ENCODE data around the gene NDUFV3. TPM values are rescaled to one million over a fixed set of nuclear protein-coding genes. Genes with fewer than 3 reads are reported as not detected.

Gene NDUFV3
- total and polyA plus RNA-seq, 2 of the 13 experiments (the other 11 are each of a cell fraction or from before 2014, with no cell fraction given): 14.2 to 29.6 TPM

DNA sequence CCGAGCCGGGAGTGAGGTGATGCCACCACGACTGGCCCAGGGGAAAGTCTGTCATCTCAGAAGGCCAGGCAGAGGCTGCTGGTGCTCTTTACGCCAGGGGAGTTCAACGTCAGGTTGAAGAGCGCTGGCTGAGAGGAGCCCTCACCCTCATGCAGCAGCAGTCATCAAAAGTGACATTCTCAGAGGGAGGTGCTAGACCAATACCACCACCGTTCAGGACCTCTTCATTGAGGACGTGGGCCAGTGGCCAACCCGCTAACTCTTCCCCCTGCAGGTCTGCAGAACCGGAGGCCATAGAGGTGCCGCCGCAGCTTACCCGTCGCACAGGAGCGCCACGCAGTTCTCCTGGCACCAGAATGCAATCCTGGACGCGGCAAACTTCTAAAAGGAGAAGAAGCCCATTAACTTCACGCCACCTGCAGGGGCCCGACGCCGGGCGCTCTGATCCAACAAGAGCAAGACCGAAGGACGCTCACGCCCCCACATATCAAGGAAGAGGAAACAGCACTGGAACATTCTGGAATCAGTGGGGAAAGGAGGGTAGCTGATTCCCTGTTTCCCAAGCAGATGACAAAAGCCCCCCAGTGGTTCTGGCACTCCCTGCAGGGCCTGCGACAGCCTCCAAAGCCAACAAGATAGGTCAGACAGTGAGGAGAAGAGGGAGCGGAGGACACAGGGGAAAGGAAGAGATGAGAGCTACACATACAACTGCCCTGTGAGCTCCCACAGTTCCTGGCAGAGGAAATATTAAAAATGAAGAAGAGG is 38.7 kb upstream of the NDUFV3 start:
- H3K9me3 ChIP-seq (ENCODE audit: low read length): no peaks in the 10 kb centered on the region
- WGBS (ENCODE audit: low lambda C conversion rate): 99% methylated on average over 22 of the region's 28 CpGs
- no peak for ATAC-seq
- H3K4me2 ChIP-seq (ENCODE audit: low read depth, low read length): no peak overlapping the region
- intact Hi-C loops (cut with micrococcal nuclease; ENCODE audit: unreplicated experiment): no loop called here
- no peak overlapping the region for H3K9ac ChIP-seq (ENCODE audit: insufficient read depth, low read depth, low read length)
- H3K36me3 ChIP-seq (replicated peaks in 1 of 2; ENCODE audit: control insufficient read depth in 1 of 2, insufficient read depth in 2 of 2, low read length in 2 of 2): peaks cover 46 to 94% of the 10 kb centered on the region in 2 experiments
- no peak for DNase-seq (ENCODE audit: low spot score)
- H3K27me3 ChIP-seq (ENCODE audit: control insufficient read depth in 1 of 2, insufficient read depth in 2 of 2, low read length in 2 of 2): no peaks in the 10 kb centered on the region; a peak in 1 of 5 replicates
- H3K4me1 ChIP-seq (ENCODE audit: insufficient read depth, low read length): no peaks in the 10 kb centered on the region
- BruUV-seq (replicated peaks): no TSS peak
- FAIRE-seq: no peak
- ChIA-PET POLR2A (no interaction called here), CTCF (ENCODE audit: low intra/inter-chr PET ratio, low total read pairs) (no interaction called here)
- H3K27ac ChIP-seq (ENCODE audit: extremely low read length, insufficient read depth, low read length): no peak overlapping the region
- in situ Hi-C loops (cut with HindIII; ENCODE audit: extremely low pct_ligation_motif_present, low pct_unique_long_range_greater_than_20kb): no loop called here
- no peak overlapping the region for H2AFZ ChIP-seq (ENCODE audit: low read length)
- H4K20me1 ChIP-seq (ENCODE audit: insufficient read depth, low read length): no peaks in the 10 kb centered on the region
- H3K79me2 ChIP-seq (ENCODE audit: insufficient read depth, low read length): no peaks in the 10 kb centered on the region
- no peak overlapping the region for H3K4me3 ChIP-seq (replicated peaks in 1 of 3; ENCODE audit: insufficient read depth in 1 of 3, low read depth in 2 of 3, low read length in 3 of 3)
- no peak for TF ChIP-seq ZNF232 (CRISPR knock-in tag; IDR thresholded peaks at IDR 0.05; ENCODE audit: borderline replicate concordance)
- no peak for TF ChIP-seq ZNF746 (CRISPR knock-in tag; IDR thresholded peaks at IDR 0.05)
- no peak for TF ChIP-seq PAF1 (CRISPR knock-in tag; IDR thresholded peaks at IDR 0.05)
- TF ChIP-seq, protein P1, sequence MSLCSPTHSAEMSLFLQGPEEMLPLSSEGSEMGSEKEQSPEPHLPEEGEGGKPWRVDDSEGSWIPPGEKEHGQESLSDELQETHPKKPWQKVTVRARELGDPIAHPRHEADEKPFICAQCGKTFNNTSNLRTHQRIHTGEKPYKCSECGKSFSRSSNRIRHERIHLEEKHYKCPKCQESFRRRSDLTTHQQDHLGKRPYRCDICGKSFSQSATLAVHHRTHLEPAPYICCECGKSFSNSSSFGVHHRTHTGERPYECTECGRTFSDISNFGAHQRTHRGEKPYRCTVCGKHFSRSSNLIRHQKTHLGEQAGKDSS (CRISPR knock-in tag; IDR thresholded peaks at IDR 0.05; ENCODE audit: borderline replicate concordance, low read depth): no peak
- TF ChIP-seq KDM4B (CRISPR knock-in tag; IDR thresholded peaks at IDR 0.05): no peak
- TF ChIP-seq FIP1L1 (IDR thresholded peaks at IDR 0.05; ENCODE audit: borderline replicate concordance, insufficient read depth, low read depth, low read length): no peak
- no peak for TF ChIP-seq ZSCAN5A (CRISPR knock-in tag; IDR thresholded peaks at IDR 0.05; ENCODE audit: borderline replicate concordance)
- no peak for TF ChIP-seq ZNF704 (CRISPR knock-in tag; IDR thresholded peaks at IDR 0.05; ENCODE audit: borderline replicate concordance)
- no peak for TF ChIP-seq MYC (CRISPR knock-in tag; IDR thresholded peaks at IDR 0.05; ENCODE audit: borderline replicate concordance)
- TF ChIP-seq ZNF30 (CRISPR knock-in tag; IDR thresholded peaks at IDR 0.05): no peak
- TF ChIP-seq GPBP1L1 (CRISPR knock-in tag; IDR thresholded peaks at IDR 0.05): no peak
- TF ChIP-seq CHD2 (IDR thresholded peaks at IDR 0.05; ENCODE audit: low read depth, low read length): no peak
- no peak for TF ChIP-seq ZBTB38 (CRISPR knock-in tag; IDR thresholded peaks at IDR 0.05)
- TF ChIP-seq, protein P2, sequence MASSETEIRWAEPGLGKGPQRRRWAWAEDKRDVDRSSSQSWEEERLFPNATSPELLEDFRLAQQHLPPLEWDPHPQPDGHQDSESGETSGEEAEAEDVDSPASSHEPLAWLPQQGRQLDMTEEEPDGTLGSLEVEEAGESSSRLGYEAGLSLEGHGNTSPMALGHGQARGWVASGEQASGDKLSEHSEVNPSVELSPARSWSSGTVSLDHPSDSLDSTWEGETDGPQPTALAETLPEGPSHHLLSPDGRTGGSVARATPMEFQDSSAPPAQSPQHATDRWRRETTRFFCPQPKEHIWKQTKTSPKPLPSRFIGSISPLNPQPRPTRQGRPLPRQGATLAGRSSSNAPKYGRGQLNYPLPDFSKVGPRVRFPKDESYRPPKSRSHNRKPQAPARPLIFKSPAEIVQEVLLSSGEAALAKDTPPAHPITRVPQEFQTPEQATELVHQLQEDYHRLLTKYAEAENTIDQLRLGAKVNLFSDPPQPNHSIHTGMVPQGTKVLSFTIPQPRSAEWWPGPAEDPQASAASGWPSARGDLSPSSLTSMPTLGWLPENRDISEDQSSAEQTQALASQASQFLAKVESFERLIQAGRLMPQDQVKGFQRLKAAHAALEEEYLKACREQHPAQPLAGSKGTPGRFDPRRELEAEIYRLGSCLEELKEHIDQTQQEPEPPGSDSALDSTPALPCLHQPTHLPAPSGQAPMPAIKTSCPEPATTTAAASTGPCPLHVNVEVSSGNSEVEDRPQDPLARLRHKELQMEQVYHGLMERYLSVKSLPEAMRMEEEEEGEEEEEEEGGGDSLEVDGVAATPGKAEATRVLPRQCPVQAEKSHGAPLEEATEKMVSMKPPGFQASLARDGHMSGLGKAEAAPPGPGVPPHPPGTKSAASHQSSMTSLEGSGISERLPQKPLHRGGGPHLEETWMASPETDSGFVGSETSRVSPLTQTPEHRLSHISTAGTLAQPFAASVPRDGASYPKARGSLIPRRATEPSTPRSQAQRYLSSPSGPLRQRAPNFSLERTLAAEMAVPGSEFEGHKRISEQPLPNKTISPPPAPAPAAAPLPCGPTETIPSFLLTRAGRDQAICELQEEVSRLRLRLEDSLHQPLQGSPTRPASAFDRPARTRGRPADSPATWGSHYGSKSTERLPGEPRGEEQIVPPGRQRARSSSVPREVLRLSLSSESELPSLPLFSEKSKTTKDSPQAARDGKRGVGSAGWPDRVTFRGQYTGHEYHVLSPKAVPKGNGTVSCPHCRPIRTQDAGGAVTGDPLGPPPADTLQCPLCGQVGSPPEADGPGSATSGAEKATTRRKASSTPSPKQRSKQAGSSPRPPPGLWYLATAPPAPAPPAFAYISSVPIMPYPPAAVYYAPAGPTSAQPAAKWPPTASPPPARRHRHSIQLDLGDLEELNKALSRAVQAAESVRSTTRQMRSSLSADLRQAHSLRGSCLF (CRISPR knock-in tag; IDR thresholded peaks at IDR 0.05; ENCODE audit: borderline replicate concordance): no peak
